Measurements from ENCODE around the gene DNAJC8. TPM values are rescaled to one million over a fixed set of nuclear protein-coding genes. Genes with fewer than 3 reads are reported as not detected.

DNAJC8 gene, protein sequence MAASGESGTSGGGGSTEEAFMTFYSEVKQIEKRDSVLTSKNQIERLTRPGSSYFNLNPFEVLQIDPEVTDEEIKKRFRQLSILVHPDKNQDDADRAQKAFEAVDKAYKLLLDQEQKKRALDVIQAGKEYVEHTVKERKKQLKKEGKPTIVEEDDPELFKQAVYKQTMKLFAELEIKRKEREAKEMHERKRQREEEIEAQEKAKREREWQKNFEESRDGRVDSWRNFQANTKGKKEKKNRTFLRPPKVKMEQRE
- 58.1 and 74.8 TPM in 2 replicates for total RNA-seq

DNA sequence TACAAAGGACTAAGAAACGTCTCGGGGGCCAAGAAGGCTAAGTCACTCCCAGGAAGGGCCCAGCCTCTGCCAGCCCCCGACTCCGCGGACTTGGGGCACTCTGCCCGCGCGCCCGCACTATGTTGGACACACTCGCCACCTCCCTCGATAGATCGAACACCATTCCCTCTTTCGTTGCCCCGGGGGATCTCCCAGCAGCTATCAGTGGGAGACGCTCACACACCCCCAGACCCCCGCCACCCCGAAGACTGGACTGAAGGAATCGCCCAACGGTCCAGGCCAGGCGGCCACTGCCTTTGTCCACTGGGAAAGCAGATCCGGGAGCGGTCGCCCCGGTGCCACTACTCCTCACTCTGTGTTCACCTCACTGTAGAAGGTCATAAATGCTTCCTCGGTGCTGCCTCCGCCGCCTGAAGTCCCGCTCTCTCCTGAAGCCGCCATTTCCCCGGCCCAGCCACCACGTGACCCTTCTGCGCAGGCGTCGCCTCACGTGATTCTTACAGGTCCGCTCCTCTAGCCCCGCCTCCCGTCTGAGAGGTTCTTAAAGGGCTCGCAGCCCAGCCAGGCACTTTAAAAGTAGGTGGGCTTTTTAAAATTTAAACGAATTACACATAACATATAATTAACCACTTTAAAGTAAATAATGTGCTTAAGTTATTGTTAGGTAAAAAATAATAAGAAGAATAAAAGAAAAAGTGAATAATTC, at the start of gene DNAJC8:
Gene DNAJC8 (minus strand): TSS at position 472 of the 706 bp plus-strand sequence. CDS start 31 bp downstream, at position 441.

DNA sequence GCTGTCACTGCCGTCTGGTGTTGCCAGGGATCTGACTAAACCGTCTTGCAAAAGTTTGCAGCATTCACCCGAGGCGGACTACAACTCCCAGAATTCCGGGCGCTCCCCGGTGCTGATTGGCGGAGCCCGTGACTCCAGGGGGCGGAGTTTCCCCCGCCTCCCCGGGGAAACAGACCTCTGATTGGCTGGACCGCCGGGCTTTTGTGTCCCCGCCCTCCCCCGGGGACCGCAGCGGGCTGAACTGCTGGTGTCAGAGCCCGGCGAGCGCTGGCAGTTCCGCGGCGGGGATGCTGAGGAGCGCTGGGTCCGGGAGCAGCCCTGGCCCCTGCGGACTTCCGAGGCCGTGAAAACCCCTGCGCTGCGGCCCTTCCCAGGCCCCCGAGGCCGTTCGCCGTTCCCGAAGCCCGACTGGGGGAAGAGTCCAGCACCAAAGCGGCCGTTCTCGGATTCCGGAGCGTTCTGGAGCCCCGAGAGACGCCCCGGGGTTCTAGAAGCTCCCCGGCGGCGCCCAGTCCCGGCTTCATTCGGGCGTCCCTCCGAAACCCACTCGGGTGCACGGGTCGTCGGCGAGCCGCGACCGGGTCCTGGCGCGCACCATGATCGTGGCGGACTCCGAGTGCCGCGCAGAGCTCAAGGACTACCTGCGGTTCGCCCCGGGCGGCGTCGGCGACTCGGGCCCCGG, 26.6 kb upstream of the DNAJC8 start, which contains the start of gene SESN2:
Gene SESN2 (plus strand): TSS at position 267 of the 682 bp plus-strand sequence. CDS start 330 bp downstream, at position 597.

DNA sequence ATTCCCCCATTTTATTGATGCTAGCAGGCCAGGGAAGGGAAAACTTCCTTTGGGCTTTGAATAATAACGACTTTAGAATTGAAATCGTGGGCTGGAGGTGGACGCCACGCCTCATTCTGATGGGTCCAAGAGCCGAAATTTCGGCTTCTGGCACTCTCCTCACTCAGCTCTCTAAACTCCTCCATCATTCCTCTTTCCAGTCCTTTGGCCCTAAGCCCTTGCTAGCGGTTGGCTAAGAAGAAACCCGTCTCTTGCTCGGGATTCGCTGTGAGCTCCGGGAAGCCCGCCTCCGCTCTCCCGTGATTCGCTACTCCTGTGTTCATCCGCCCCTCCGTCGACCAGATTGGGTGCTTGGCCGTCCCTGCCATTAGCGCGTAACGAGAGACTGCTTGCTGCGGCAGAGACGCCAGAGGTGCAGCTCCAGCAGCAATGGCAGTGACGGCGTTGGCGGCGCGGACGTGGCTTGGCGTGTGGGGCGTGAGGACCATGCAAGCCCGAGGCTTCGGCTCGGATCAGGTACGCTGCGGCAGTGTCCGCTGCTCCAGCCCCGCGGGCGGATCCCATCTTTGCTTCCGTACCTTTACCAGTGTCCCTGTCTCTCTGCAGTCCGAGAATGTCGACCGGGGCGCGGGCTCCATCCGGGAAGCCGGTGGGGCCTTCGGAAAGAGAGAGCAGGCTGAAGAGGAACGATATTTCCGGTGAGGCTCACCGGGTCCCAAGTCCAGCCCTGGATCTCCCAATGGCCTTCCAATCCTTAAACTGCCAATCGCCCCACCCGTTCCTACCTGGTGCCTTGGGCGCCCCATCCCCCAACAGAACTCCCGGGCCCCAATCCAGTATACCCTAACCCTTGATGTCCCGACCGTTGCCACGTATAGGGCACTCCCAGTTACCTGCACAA, 3.2 kb upstream of the DNAJC8 start, which contains the start of gene ATP5IF1:
Gene ATP5IF1 (plus strand): TSS at position 370 of the 901 bp plus-strand sequence. CDS start 60 bp downstream, at position 430.

DNA sequence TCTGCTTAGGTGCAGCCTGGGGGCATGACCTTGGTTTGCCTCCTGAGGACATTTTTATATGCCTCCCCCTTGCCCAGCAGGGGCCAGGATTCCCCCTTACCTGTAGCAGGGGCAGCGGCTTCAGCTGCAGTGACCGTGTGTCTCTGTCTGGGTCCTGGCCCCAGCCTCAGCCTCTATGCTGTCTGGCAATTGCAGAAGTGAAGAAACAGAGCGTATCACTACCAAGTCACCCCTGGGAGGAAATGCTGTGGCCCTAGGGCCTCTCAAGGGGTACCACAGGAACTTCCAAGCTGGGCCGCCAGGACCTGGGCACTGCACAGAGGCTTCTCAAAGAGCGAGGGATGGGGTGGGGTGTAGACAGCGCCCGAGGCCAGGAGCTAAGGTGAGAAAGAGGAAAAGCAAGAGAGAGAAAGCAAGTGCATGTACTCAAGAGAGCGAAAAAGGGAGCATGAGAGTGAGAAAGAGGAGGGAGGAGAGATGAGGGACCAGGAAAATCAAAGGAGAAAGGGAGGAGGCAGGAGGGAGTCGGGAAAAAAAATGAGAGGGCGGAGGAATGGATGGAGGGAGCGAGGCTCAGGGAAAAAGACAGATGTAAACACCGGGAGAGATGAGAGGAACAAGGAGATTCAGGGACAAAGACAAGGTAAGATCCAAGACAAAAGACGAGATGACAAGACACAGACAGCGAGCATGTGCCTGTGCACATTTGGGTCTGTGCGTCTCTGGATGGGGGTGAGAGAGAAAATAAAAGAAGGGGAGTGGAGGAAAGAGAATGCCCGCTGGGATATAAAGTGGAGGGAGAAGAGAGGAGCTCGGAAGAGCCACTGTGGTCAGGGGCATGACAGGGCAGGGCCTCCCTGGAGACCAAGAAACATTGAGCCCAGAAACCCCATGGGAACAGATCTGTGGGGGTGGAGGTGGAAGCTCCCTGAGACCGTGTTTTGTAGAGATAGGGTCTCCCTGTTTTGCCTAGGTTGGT, 56.0 kb downstream of the DNAJC8 start, which contains the start of gene PTAFR:
Gene PTAFR (minus strand): TSS at position 199 of the 979 bp plus-strand sequence. CDS start 25,669 bp downstream, outside the sequence.

Other genes with a start within 250 kb of the DNAJC8 start
- gene EYA3, start 144.4 kb downstream of the DNAJC8 start, total RNA-seq = 12.5 and 27.6 TPM in 2 replicates
- gene PTAFR, start 56.3 kb downstream of the DNAJC8 start, total RNA-seq = 0.14 and 0.22 TPM in 2 replicates
- 85.2 and 93.9 TPM in 2 replicates for gene ATP5IF1, start 3.1 kb upstream of the DNAJC8 start, total RNA-seq
- 26.6 and 92.8 TPM in 2 replicates for gene SESN2, start 26.5 kb upstream of the DNAJC8 start, total RNA-seq
- 20.8 and 21.2 TPM in 2 replicates for gene MED18, start 96.0 kb upstream of the DNAJC8 start, total RNA-seq
- 11.2 and 12.2 TPM in 2 replicates for gene PHACTR4, start 136.7 kb upstream of the DNAJC8 start, total RNA-seq